ENCODE data around the gene CDK14.
"Not testable (repeated sequence)": the region's sequence is repeated elsewhere in the genome, so short reads cannot be mapped to it uniquely, and the experiment has no call there.

The CDK14 gene

GRCh38 chr7:90917539-90917938 is 321.4 kb downstream of the CDK14 start:
- TF ChIP-seq CTCF (IDR thresholded peaks at IDR 0.05; ENCODE audit: extremely low read depth, insufficient read depth, missing control alignments) = no peak
- no peak for DNase-seq (ENCODE audit: low spot score)
- in situ Hi-C loops (cut with MboI; ENCODE audit: low pct_unique_long_range_greater_than_20kb, low sequenced_read_pairs, unreplicated experiment) = no loop called here

GRCh38 chr7:90918303-90918702 is 322.2 kb downstream of the CDK14 start:
- DNase-seq (ENCODE audit: low spot score) = no peak
- in situ Hi-C loops (cut with MboI; ENCODE audit: low pct_unique_long_range_greater_than_20kb, low sequenced_read_pairs, unreplicated experiment) = no loop called here
- TF ChIP-seq CTCF (IDR thresholded peaks at IDR 0.05; ENCODE audit: extremely low read depth, insufficient read depth, missing control alignments) = no peak

GRCh38 chr7:90919816-90920215 is 323.7 kb downstream of the CDK14 start:
- in situ Hi-C loops (cut with MboI; ENCODE audit: low pct_unique_long_range_greater_than_20kb, low sequenced_read_pairs, unreplicated experiment) = no loop called here
- no peak for DNase-seq (ENCODE audit: low spot score)
- TF ChIP-seq CTCF (IDR thresholded peaks at IDR 0.05; ENCODE audit: extremely low read depth, insufficient read depth, missing control alignments) = no peak

- in situ Hi-C loops (cut with MboI; ENCODE audit: low pct_unique_long_range_greater_than_20kb, low sequenced_read_pairs, unreplicated experiment) = no loop called here
- no peak for TF ChIP-seq CTCF (IDR thresholded peaks at IDR 0.05; ENCODE audit: extremely low read depth, insufficient read depth, missing control alignments)
- no peak for DNase-seq (ENCODE audit: low spot score)
Observed at GRCh38 chr7:90920336-90920735, 324.2 kb downstream of the CDK14 start.

GRCh38 chr7:90923541-90923997 is 327.4 kb downstream of the CDK14 start:
- DNase-seq (ENCODE audit: low spot score) = no peak
- no peak for TF ChIP-seq CTCF (IDR thresholded peaks at IDR 0.05; ENCODE audit: extremely low read depth, insufficient read depth, missing control alignments)
- in situ Hi-C loops (cut with MboI; ENCODE audit: low pct_unique_long_range_greater_than_20kb, low sequenced_read_pairs, unreplicated experiment) = no loop called here

- TF ChIP-seq CTCF (IDR thresholded peaks at IDR 0.05; ENCODE audit: extremely low read depth, insufficient read depth, missing control alignments) = peak; percentile 3
- DNase-seq (ENCODE audit: low spot score); in situ Hi-C loops (cut with MboI; ENCODE audit: low pct_unique_long_range_greater_than_20kb, low sequenced_read_pairs, unreplicated experiment): not testable (repeated sequence)
Observed at GRCh38 chr7:90928700-90929424, 332.7 kb downstream of the CDK14 start.
